Cerebellar nuclear complex (tissue), 1 donor: Measurements from ENCODE around the gene CNOT10.
"Not testable (repeated sequence)": the region's sequence is repeated elsewhere in the genome, so short reads cannot be mapped to it uniquely, and the experiment has no call there.

Experiments used
- DNase-seq, 2 experiments: peaks; one replicate each; lab custom pipeline; 2025; lab: John Stamatoyannopoulos, UW

The CNOT10 gene, protein sequence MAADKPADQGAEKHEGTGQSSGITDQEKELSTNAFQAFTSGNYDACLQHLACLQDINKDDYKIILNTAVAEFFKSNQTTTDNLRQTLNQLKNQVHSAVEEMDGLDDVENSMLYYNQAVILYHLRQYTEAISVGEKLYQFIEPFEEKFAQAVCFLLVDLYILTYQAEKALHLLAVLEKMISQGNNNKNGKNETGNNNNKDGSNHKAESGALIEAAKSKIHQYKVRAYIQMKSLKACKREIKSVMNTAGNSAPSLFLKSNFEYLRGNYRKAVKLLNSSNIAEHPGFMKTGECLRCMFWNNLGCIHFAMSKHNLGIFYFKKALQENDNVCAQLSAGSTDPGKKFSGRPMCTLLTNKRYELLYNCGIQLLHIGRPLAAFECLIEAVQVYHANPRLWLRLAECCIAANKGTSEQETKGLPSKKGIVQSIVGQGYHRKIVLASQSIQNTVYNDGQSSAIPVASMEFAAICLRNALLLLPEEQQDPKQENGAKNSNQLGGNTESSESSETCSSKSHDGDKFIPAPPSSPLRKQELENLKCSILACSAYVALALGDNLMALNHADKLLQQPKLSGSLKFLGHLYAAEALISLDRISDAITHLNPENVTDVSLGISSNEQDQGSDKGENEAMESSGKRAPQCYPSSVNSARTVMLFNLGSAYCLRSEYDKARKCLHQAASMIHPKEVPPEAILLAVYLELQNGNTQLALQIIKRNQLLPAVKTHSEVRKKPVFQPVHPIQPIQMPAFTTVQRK

GRCh38 chr3:32684800-32685542 lies at the start of gene CNOT10:
TSS of gene CNOT10 (plus strand) at chr3:32685188. CDS start at chr3:32685461, 273 bp downstream.
- DNase-seq: peak; percentile 50 to 74

- no peak for DNase-seq
These were observed 44.0 kb upstream of the CNOT10 start for GRCh38 chr3:32640939-32641338.

- DNase-seq: no peak
These were observed 43.6 kb upstream of the CNOT10 start for GRCh38 chr3:32641356-32641755.

DNA sequence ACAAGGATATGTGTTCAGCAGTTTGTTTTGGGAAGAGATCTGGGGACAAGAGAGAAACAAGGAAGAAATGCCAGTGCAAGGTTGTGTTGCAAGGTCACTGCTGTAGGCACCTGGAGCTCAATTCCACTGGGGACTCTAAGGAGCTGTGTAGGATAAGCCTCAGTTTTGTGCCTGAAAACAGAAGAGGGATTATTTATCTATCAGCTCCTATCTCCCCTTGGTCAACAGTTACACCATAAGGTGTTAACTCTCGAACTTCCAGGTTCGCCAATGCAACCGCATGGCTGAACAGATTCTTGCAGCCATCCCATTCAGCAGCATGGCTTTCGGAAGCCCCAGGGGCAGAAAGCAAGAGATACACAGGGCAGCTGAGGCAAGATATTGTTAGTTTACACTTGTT lies 41.6 kb upstream of the CNOT10 start:
- no peak for DNase-seq

- DNase-seq: no peak
These were observed 41.2 kb upstream of the CNOT10 start for GRCh38 chr3:32643816-32644215.

- DNase-seq: no peak
These were observed 40.6 kb upstream of the CNOT10 start for GRCh38 chr3:32644380-32644779.

GRCh38 chr3:32646761-32647160 lies 38.2 kb upstream of the CNOT10 start:
- DNase-seq: no peak

GRCh38 chr3:32652337-32653100 lies 32.5 kb upstream of the CNOT10 start:
- DNase-seq: not testable (repeated sequence)

- no peak for DNase-seq
These were observed 29.8 kb upstream of the CNOT10 start for GRCh38 chr3:32655167-32655566.

GRCh38 chr3:32660634-32661033 lies 24.4 kb upstream of the CNOT10 start:
- no peak for DNase-seq

- no peak for DNase-seq
These were observed 22.3 kb upstream of the CNOT10 start for GRCh38 chr3:32662647-32663046.

GRCh38 chr3:32664630-32665075 lies 20.3 kb upstream of the CNOT10 start:
- not testable (repeated sequence) for DNase-seq

- DNase-seq: no peak
These were observed 17.9 kb upstream of the CNOT10 start for GRCh38 chr3:32667072-32667582.

DNA sequence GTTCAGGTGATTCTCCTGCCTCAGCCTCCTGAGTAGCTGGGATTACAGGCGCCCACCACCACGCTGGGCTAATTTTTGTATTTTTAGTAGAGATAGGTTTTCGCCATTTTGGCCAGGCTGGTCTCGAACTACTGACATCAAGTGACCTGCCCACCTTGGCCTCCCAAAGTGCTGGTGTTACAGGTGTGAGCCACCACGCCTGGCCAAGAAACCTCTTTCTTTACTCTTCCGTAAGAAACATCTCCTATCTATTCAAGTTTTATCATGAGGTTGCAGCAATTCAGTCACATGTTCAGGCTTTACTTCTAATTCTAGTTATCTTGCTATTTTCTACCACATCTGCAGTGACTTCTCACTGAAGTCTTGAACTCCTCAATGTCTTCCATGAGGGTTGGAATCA lies 15.8 kb upstream of the CNOT10 start:
- not testable (repeated sequence) for DNase-seq

DNA sequence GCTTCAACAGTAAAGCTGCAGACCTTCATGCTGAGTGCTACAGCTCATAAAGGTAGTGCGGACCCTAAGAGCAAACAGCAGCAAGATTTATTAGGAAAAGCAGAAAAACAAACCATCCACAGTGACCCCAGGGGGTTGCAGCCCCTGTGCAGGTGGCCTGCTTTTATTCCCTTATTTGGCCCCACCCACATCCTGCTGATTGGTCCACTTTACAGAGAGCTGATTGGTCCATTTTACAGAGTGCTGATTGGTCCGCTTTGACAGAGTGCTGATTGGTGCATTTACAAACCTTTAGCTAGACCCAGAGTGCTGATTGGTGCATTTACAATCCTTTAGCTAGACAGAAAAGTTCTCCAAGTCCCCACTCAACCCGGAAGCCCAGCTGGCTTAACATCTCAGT lies 11.3 kb upstream of the CNOT10 start:
- not testable (repeated sequence) for DNase-seq

DNA sequence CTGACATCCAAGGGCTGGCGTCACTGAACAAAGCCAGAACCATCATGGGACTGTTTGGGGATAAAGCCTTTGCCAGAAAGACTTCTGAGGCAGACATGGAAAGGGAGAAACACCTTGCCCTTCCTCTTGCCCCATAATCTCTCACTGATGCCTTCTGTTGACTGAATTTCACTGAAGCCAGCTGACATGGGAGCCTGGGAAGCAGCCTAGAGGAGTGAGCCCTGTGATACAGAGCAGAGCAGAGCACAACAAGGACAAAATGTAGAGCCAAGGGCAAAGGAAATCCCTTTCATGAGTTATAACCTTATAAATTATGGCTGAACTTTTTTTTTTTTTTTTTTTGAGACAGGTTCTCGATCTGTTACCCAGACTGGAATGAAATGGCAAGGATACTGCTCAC lies 9.8 kb upstream of the CNOT10 start:
- no peak for DNase-seq

GRCh38 chr3:32675650-32676049 lies 9.3 kb upstream of the CNOT10 start:
- no peak for DNase-seq

DNA sequence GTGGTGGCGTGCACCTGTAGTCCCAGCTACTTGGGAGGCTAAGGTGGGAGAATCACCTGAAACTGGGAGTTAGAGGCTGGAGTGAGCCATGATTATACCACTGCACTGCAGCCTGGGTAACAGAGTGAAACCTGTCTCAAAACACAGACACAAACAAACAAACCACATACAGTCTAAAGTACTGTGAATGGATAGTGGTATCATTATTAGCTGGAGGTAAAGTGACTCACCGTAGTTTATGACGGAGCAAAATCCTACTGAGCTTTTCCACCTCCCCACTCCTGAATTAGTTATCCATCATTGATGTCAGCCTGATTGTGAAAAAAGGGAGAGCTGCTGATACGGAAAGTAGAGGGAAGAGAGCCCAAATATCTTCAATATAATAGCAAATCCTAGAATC lies 3.2 kb upstream of the CNOT10 start:
- no peak for DNase-seq

GRCh38 chr3:32684029-32684799 lies 774 bp upstream of the CNOT10 start:
- peak in 1 of 2 experiments; percentile 2 for DNase-seq

- no peak for DNase-seq
These were observed 676 bp downstream of the CNOT10 start for GRCh38 chr3:32685543-32686185.
